Heart left ventricle (tissue), 16 donors: ENCODE data around the gene REL. TPM values are rescaled to one million over a fixed set of nuclear protein-coding genes. Genes with fewer than 3 reads are reported as not detected.

Source experiments
- ATAC-seq, 4 donors: fragments of 200-7000 bp; cut with Tn5 transposase; one replicate each; pipeline ENCODE4 v1.9.1; 2020 to 2022; ENCODE audit warnings: moderate library complexity in 4 of 4, mild to moderate bottlenecking in 3 of 4, moderate number of reproducible peaks in 1 of 4
- DNase-seq, 5 donors: peaks; one replicate each; pipeline ENCODE4 v3.0.0-alpha.2; 2020
- H3K27ac ChIP-seq, 12 donors: fragments of 200-600 bp; sonication (generic) in 4 of 12; one replicate each; pipeline versions ENCODE4 v1.5.0 to v1.8.0; 2016 to 2022; ENCODE audit warnings: mild to moderate bottlenecking in 2 of 12
- H3K27me3 ChIP-seq, 9 donors: fragments of 200-600 bp; sonication (generic) in 2 of 9; one replicate each; pipeline versions ENCODE4 v1.5.1 to v1.8.0; 2016 to 2022; ENCODE audit warnings: mild to moderate bottlenecking in 3 of 9
- H3K36me3 ChIP-seq, 9 donors: fragments of 200-600 bp; sonication (generic) in 2 of 9; one replicate each; pipeline versions ENCODE4 v1.5.0 to v1.8.0; 2018 to 2022; ENCODE audit warnings: mild to moderate bottlenecking in 2 of 9
- H3K4me1 ChIP-seq, 12 donors: fragments of 200-600 bp; sonication (generic) in 4 of 12; one replicate each; pipeline versions ENCODE4 v1.5.0 to v1.8.0; 2016 to 2022; ENCODE audit warnings: mild to moderate bottlenecking in 3 of 12
- H3K4me3 ChIP-seq, 12 donors: fragments of 200-600 bp; sonication (generic) in 4 of 12; one replicate each; pipeline versions ENCODE4 v1.5.0 to v1.8.0; 2017 to 2022; ENCODE audit warnings: mild to moderate bottlenecking in 9 of 12, moderate library complexity in 4 of 12
- H3K9me3 ChIP-seq, 12 donors: fragments of 200-600 bp; sonication (generic) in 4 of 12; one replicate each; pipeline versions ENCODE4 v1.5.0 to v1.8.0; 2016 to 2022; ENCODE audit warnings: mild to moderate bottlenecking in 1 of 12
- CTCF ChIP-seq, 12 donors: fragments of 200-600 bp; sonication (generic) in 4 of 12; IDR thresholded peaks; one replicate each; pipeline versions ENCODE4 v1.5.0 to v1.8.0; 2018 to 2022; ENCODE audit warnings: antibody characterized with exemption in 12 of 12, mild to moderate bottlenecking in 5 of 12
- POLR2A ChIP-seq, 2 donors: fragments of 450-650 bp; IDR thresholded peaks; one replicate each; pipeline ENCODE4 v1.6.1; 2017; ENCODE audit warnings: antibody characterized with exemption in 2 of 2, mild to moderate bottlenecking in 2 of 2, moderate library complexity in 2 of 2
- WGBS, 4 donors: extraction: QIAGEN DNeasy Blood & Tissue Kit in 2 of 4; methylation state at CpG; one replicate each; pipeline versions ENCODE4 v1.1.5 to v1.1.7; 2013 to 2018; 5-methylcytosine and 5-hydroxymethylcytosine counted together
- intact Hi-C, 10 donors: fragments of 100-400 bp; cut with DNase I; formaldehyde crosslinking; loops; one replicate each; pipeline versions ENCODE4 v1.11.1 to v1.14.2; 2022
- polyA plus RNA-seq, 2 donors: library from polyadenylated mRNA; stranded (reverse); fragments of 200-250 nt; gene quantifications; one replicate each; pipeline ENCODE4 v1.2.3, GENCODE V29; 2013
- total RNA-seq, 9 donors: library from RNA; depleted of rRNA in 2 of 9; stranded (reverse); fragments of >200 nt in 2 of 9; fragmentation: NEBNext Ultra II Directional in 3 of 9; extraction: Animal tissue kit (Norgen Biotek cat#: 25700) in 3 of 9; gene quantifications; one replicate each; pipeline versions ENCODE4 v1.1.0 to v1.2.4, GENCODE V29; 2016 to 2023
- donor health status: ischemic (EF 13 %, LVEDD 7.1; RV severe dilation, severe dysfunction).
- donor health status: healthy with polysubstance abuse.
- donor health status: DM: no; HTN: yes; CAD: no.
- donor health status: DM: no; HTN: no; CAD: no.
- donor health status: ischemic (EF 25% LVEDD 6.9; RV normal size, moderate dysfunction).
- donor health status: ischemic (EF 25% LVEDD 5.7; RV mildly dilated, moderate dysfunction).
- donor health status: healthy.
- donor health status: DM: yes; HTN: yes; CAD: no.
- donor health status: ischemic (EF 35%, LVEDD 5.7; RV mildly dilated, moderate dysfunction).
- donor health status: nonischemic (EF 11% LVEDD 7.7; RV severe dilation, severe dysfunction).
- donor health status: DM: yes; HTN: yes; CAD: no.
- donor health status: PGD.
- donor health status: ischemic (EF 29% LVEDD 5.4; RV normal size, mild dysfunction).
- donor health status: nonischemic (EF 23%, LVEDD 6.1; RV moderate dilation, normal function).

Gene REL
- total and polyA plus RNA-seq, 11 donors: 1.4 to 16.0 (median 6.0) TPM

GRCh38 chr2:60958361-60958760 is 77.0 kb downstream of the REL start:
- Histone ChIP-seq H3K27ac (no peak overlapping the region), H3K27me3 (no peaks in the 10 kb centered on the region), H3K4me3 (no peak overlapping the region), H3K9me3 (no peaks in the 10 kb centered on the region), H3K36me3 (peaks cover 0 to 41% (median 12%) of the 10 kb centered on the region in 9 donors), H3K4me1 (no peaks in the 10 kb centered on the region)
- TF ChIP-seq CTCF (IDR thresholded peaks at IDR 0.05) (no peak), POLR2A (IDR thresholded peaks at IDR 0.05) (no peak)
- DNase-seq (no peak), ATAC-seq (no peak)
- intact Hi-C loops: no loop called here
- 85 to 92% (median 90%) methylated on average over 3 of the region's 3 CpGs for WGBS, 4 donors

GRCh38 chr2:60958800-60959199 is 77.4 kb downstream of the REL start:
- Histone ChIP-seq H3K27ac (no peak overlapping the region), H3K4me3 (no peak overlapping the region), H3K36me3 (peaks cover 0 to 37% (median 9%) of the 10 kb centered on the region in 9 donors), H3K9me3 (no peaks in the 10 kb centered on the region), H3K27me3 (no peaks in the 10 kb centered on the region), H3K4me1 (no peaks in the 10 kb centered on the region)
- DNase-seq (no peak), ATAC-seq (no peak)
- TF ChIP-seq CTCF (IDR thresholded peaks at IDR 0.05): no peak
- no peak for TF ChIP-seq POLR2A (IDR thresholded peaks at IDR 0.05)
- intact Hi-C loops: no loop called here
- WGBS, 4 donors: 60 to 75% (median 73%) methylated on average over 3 of the region's 3 CpGs

- Histone ChIP-seq H3K36me3 (peaks cover 0 to 34% (median 4%) of the 10 kb centered on the region in 9 donors), H3K4me3 (no peak overlapping the region), H3K27me3 (no peaks in the 10 kb centered on the region), H3K4me1 (no peaks in the 10 kb centered on the region), H3K9me3 (no peaks in the 10 kb centered on the region), H3K27ac (no peak overlapping the region)
- intact Hi-C loops: no loop called here
- TF ChIP-seq POLR2A (IDR thresholded peaks at IDR 0.05): no peak
- no peak for TF ChIP-seq CTCF (IDR thresholded peaks at IDR 0.05)
- 59 to 78% (median 77%) methylated on average over 7 of the region's 7 CpGs for WGBS, 4 donors
- DNase-seq (no peak), ATAC-seq (no peak)
Observed at GRCh38 chr2:60959501-60959900, 78.1 kb downstream of the REL start.

- Histone ChIP-seq H3K27me3 (no peaks in the 10 kb centered on the region), H3K4me1 (peaks cover 0 to 7% (median 0%) of the 10 kb centered on the region in 12 donors), H3K9me3 (no peaks in the 10 kb centered on the region), H3K4me3 (no peak overlapping the region), H3K36me3 (peaks cover 0 to 30% (median 2%) of the 10 kb centered on the region in 9 donors), H3K27ac (no peak overlapping the region)
- intact Hi-C loops: no loop called here
- TF ChIP-seq POLR2A (IDR thresholded peaks at IDR 0.05) (no peak), CTCF (IDR thresholded peaks at IDR 0.05) (no peak)
- no peak for ATAC-seq
- WGBS, 4 donors: 95 to 100% (median 98%) methylated on average over 1 of the region's 1 CpG
- no peak for DNase-seq
Observed at GRCh38 chr2:60960706-60961105, 79.3 kb downstream of the REL start.
